Endothelial cell of umbilical vein (primary cell): ENCODE results near the gene SLC25A30. TPM values are rescaled to one million over a fixed set of nuclear protein-coding genes. Genes with fewer than 3 reads are reported as not detected.

Experiments used
- BruUV-seq: library from RNA; stranded (reverse); fragments of 400-500 nt; replicated peaks from 2 replicates; lab custom pipeline; 2021; lab: Mats Ljungman, UMichigan
- CTCF ChIA-PET: fragments of 300-600, 350-600 bp; sonication (Branson Sonifier 250); formaldehyde crosslinking; loops from one replicate; lab custom pipeline; 2021; ENCODE audit warnings: antibody characterized with exemption, inconsistent platforms; lab: Charles Lee
- POLR2A ChIA-PET: fragments of 300-600, 350-600 bp; sonication (Branson Sonifier 250); formaldehyde crosslinking; loops from one replicate; lab custom pipeline; 2021; ENCODE audit warnings: antibody characterized with exemption, inconsistent platforms; lab: Charles Lee
- DNase-seq: peaks from one replicate; pipeline ENCODE4 v3.0.0-alpha.2; 2011; ENCODE audit warnings: low read depth, low spot score
- FAIRE-seq: peaks from 2 replicates; lab custom pipeline; 2011; peaks lifted over from hg19 to GRCh38; lab: Jason Lieb, UNC
- H2AFZ ChIP-seq: 2 replicates; pipeline ENCODE4 v1.6.0; 2012; ENCODE audit warnings: low read depth, low read length, control low read depth, inconsistent platforms
- H3K27ac ChIP-seq: 2 replicates; pipeline ENCODE4 v1.5.1; 2011; ENCODE audit warnings: low read depth, mild to moderate bottlenecking, control low read depth, low read length, moderate library complexity; ENCODE audit not compliant: insufficient read depth
- H3K27me3 ChIP-seq, 2 experiments: 2 replicates each; pipeline versions ENCODE4 v1.6.0 to v1.6.1; 2011; ENCODE audit warnings: low read length in 2 of 2, mixed read lengths in 1 of 2; ENCODE audit not compliant: control insufficient read depth in 2 of 2, insufficient read depth in 2 of 2
- H3K36me3 ChIP-seq, 2 experiments: 2 replicates in 1 of 2; 3 replicates in 1 of 2; pipeline ENCODE4 v1.5.1; 2011; ENCODE audit warnings: low read length in 2 of 2, mild to moderate bottlenecking in 1 of 2, moderate library complexity in 1 of 2; ENCODE audit not compliant: control insufficient read depth in 2 of 2, insufficient read depth in 2 of 2; ENCODE audit errors: extremely low read depth in 1 of 2
- H3K4me1 ChIP-seq: 3 replicates; pipeline ENCODE4 v1.5.1; 2011; ENCODE audit warnings: mild to moderate bottlenecking, low read length; ENCODE audit not compliant: control insufficient read depth, insufficient read depth; ENCODE audit errors: extremely low read depth
- H3K4me2 ChIP-seq: 2 replicates; pipeline ENCODE4 v1.6.1; 2011; ENCODE audit warnings: low read length, control low read depth, mixed read lengths; ENCODE audit not compliant: insufficient read depth
- H3K4me3 ChIP-seq, 3 experiments: fragments of 200-600 bp in 1 of 3; sonication (generic), shearing (Covaris generic) in 1 of 3; replicated peaks in 1 of 3; 2 replicates each; pipeline ENCODE4 v1.5.1; 2011 to 2016; ENCODE audit warnings: control low read depth in 3 of 3, low read length in 3 of 3, mild to moderate bottlenecking in 2 of 3, inconsistent platforms in 1 of 3, low read depth in 1 of 3, moderate library complexity in 1 of 3; ENCODE audit not compliant: insufficient read depth in 1 of 3
- H3K79me2 ChIP-seq: 2 replicates; pipeline ENCODE4 v1.6.0; 2012; ENCODE audit warnings: low read length, inconsistent platforms; ENCODE audit not compliant: control insufficient read depth, insufficient read depth
- H3K9ac ChIP-seq: replicated peaks from 2 replicates; pipeline ENCODE3; 2011; ENCODE audit warnings: low read length, control low read depth; ENCODE audit not compliant: insufficient read depth; ENCODE audit errors: extremely low read depth
- H3K9me1 ChIP-seq: replicated peaks from 3 replicates; pipeline ENCODE4 v1.6.0; 2011; ENCODE audit warnings: mild to moderate bottlenecking, low read length; ENCODE audit not compliant: control insufficient read depth, insufficient read depth; ENCODE audit errors: extremely low read depth
- H3K9me3 ChIP-seq: replicated peaks from 2 replicates; pipeline ENCODE4 v1.5.1; 2012; ENCODE audit warnings: low read length, inconsistent platforms; ENCODE audit not compliant: control insufficient read depth, insufficient read depth
- H4K20me1 ChIP-seq: replicated peaks from 2 replicates; pipeline ENCODE3; 2011; ENCODE audit warnings: mild to moderate bottlenecking, low read length; ENCODE audit not compliant: control insufficient read depth, insufficient read depth; ENCODE audit errors: extremely low read depth
- CTCF ChIP-seq, 2 donors: IDR thresholded peaks; 1 replicate in 1 of 2; 2 replicates in 1 of 2; pipeline ENCODE4 v1.5.1; 2011; ENCODE audit warnings: low read length in 2 of 2, mild to moderate bottlenecking in 2 of 2, moderate library complexity in 2 of 2, control low read depth in 1 of 2, inconsistent platforms in 1 of 2, low read depth in 1 of 2; ENCODE audit not compliant: insufficient read depth in 1 of 2; ENCODE audit errors: extremely low read depth in 1 of 2
- EZH2 ChIP-seq: IDR thresholded peaks from 2 replicates; pipeline ENCODE4 v1.6.1; 2012; ENCODE audit warnings: borderline replicate concordance, low read depth, mild to moderate bottlenecking, moderate library complexity, low read length, inconsistent platforms; ENCODE audit not compliant: severe bottlenecking
- FOS ChIP-seq: IDR thresholded peaks from 2 replicates; pipeline ENCODE4 v1.6.1; 2011; ENCODE audit warnings: mild to moderate bottlenecking, low read length, moderate library complexity, borderline replicate concordance; ENCODE audit not compliant: insufficient read depth
- GATA2 ChIP-seq: IDR thresholded peaks from 2 replicates; pipeline ENCODE4 v1.7.0; 2011; ENCODE audit warnings: low read depth, mild to moderate bottlenecking, moderate library complexity, mixed read lengths, low read length; ENCODE audit not compliant: insufficient read length, insufficient read depth
- JUN ChIP-seq: IDR thresholded peaks from 2 replicates; pipeline ENCODE4 v1.6.1; 2011; ENCODE audit warnings: borderline replicate concordance, low read depth; ENCODE audit not compliant: insufficient read length, insufficient read depth
- MAX ChIP-seq: IDR thresholded peaks from 2 replicates; pipeline ENCODE4 v1.6.1; 2011; ENCODE audit not compliant: insufficient read depth, insufficient read length
- MYC ChIP-seq: IDR thresholded peaks from one replicate; pipeline ENCODE4 v1.6.1; 2011; ENCODE audit warnings: mild to moderate bottlenecking, low read depth, low read length
- POLR2A ChIP-seq: IDR thresholded peaks from 2 replicates; pipeline ENCODE4 v1.6.1; 2012; ENCODE audit warnings: low read depth, mild to moderate bottlenecking, control low read depth, low read length
- POLR2AphosphoS5 ChIP-seq: IDR thresholded peaks from 2 replicates; pipeline ENCODE4 v1.6.1; 2012; ENCODE audit warnings: low read depth, mild to moderate bottlenecking, control low read depth, low read length, moderate library complexity; ENCODE audit not compliant: insufficient read depth
- dilution Hi-C: fragments of 300-500 bp; cut with MboI; formaldehyde crosslinking; loops from one replicate; pipeline ENCODE4 v1.15.0; 2019; ENCODE audit warnings: low sequenced_read_pairs; ENCODE audit not compliant: extremely low pct_ligation_motif_present
- intact Hi-C: fragments of 100-400 bp; cut with micrococcal nuclease; formaldehyde crosslinking; loops from one replicate; pipeline ENCODE4 v1.10.0; 2022
- polyA plus RNA-seq, 4 experiments: library from polyadenylated mRNA; depleted of rRNA in 3 of 4; stranded (reverse) in 3 of 4; unstranded in 1 of 4; fragments of >200 nt; gene quantifications; 2 replicates each; pipeline versions ENCODE4 v1.2.1 to v1.2.3, GENCODE V29; 2011 to 2012; ENCODE audit warnings: missing spikeins in 1 of 4
- total RNA-seq: library from RNA; stranded (reverse); gene quantifications from 2 replicates; pipeline ENCODE4 v1.2.3, GENCODE V29; 2021

Gene SLC25A30
- total and polyA plus RNA-seq, 2 donors (not counting 3 experiments of a cell fraction or from before 2014, with no cell fraction given): 13.3 to 27.0 TPM

GRCh38 chr13:45369116-45369515 lies 49.1 kb downstream of the SLC25A30 start:
- Histone ChIP-seq H3K4me3 (no peak overlapping the region), H4K20me1 (no peaks in the 10 kb centered on the region), H3K27ac (no peak overlapping the region), H2AFZ (no peak overlapping the region), H3K4me2 (no peak overlapping the region), H3K9me3 (no peaks in the 10 kb centered on the region), H3K9ac (no peak overlapping the region), H3K79me2 (no peaks in the 10 kb centered on the region), H3K27me3 (no peaks in the 10 kb centered on the region), H3K9me1 (no peaks in the 10 kb centered on the region), H3K36me3 (no peaks in the 10 kb centered on the region), H3K4me1 (peaks cover 15% of the 10 kb centered on the region)
- no TSS peak for BruUV-seq
- DNase-seq (no peak), FAIRE-seq (no peak)
- TF ChIP-seq MAX (no peak), POLR2A (no peak), MYC (no peak), JUN (no peak), EZH2 (no peak), FOS (no peak), GATA2 (no peak), CTCF (IDR thresholded peaks at IDR 0.05; ENCODE audit: extremely low read depth in 1 of 2, insufficient read depth in 1 of 2, low read depth in 1 of 2, low read length in 2 of 2) (no peak), POLR2AphosphoS5 (no peak)
- POLR2A ChIA-PET: interaction anchor here (0.6 kb wide), 1 partner anchor 241 kb away, joined by 3 read pairs; no protein-coding TSS in a partner anchor
- intact Hi-C loops (no loop called here), dilution Hi-C loops (no loop called here)
- CTCF ChIA-PET: interaction anchor here (0.5 to 5.7 kb wide), 7 partner anchors 25 to 859 kb away, joined by 3 to 98 read pairs (median 4); partner anchors contain the start of gene COG3
